NT2/D1 (cell line): ENCODE results near the gene GNA12.
A peak's percentile ranks its signal among the peaks of the same experiment; 100 is the strongest.

Experiments used
- DNase-seq: peaks from one replicate; pipeline ENCODE4 v3.0.0-alpha.2; 2011; ENCODE audit warnings: low read depth, low spot score
- H3K27me3 ChIP-seq: 2 replicates; pipeline ENCODE4 v1.6.0; 2011; ENCODE audit warnings: mild to moderate bottlenecking; ENCODE audit not compliant: insufficient read length, insufficient read depth
- H3K36me3 ChIP-seq: 2 replicates; pipeline ENCODE4 v1.6.1; 2011; ENCODE audit warnings: mild to moderate bottlenecking, low read length, mixed read lengths; ENCODE audit not compliant: insufficient read depth, insufficient read length
- H3K4me1 ChIP-seq: 2 replicates; pipeline ENCODE4 v1.5.1; 2011; ENCODE audit not compliant: insufficient read depth, insufficient read length
- H3K4me3 ChIP-seq: 2 replicates; pipeline ENCODE4 v1.5.1; 2011; ENCODE audit warnings: low read depth; ENCODE audit not compliant: insufficient read length
- H3K9ac ChIP-seq: 2 replicates; pipeline ENCODE4 v1.6.0; 2011; ENCODE audit warnings: low read depth; ENCODE audit not compliant: insufficient read length
- H3K9me3 ChIP-seq: 2 replicates; pipeline ENCODE4 v1.5.1; 2011; ENCODE audit warnings: mild to moderate bottlenecking, low read length; ENCODE audit not compliant: insufficient read depth
- SUZ12 ChIP-seq: IDR thresholded peaks from 2 replicates; pipeline ENCODE4 v1.6.1; 2011; ENCODE audit not compliant: insufficient read length, insufficient read depth; ENCODE audit errors: extremely low read depth
- YY1 ChIP-seq: IDR thresholded peaks from 2 replicates; pipeline ENCODE4 v1.6.1; 2011; ENCODE audit not compliant: insufficient read length, insufficient read depth
- ZNF274 ChIP-seq: IDR thresholded peaks from 2 replicates; pipeline ENCODE4 v1.6.1; 2011; ENCODE audit warnings: mild to moderate bottlenecking, low read depth, low read length

GNA12 gene

GRCh38 chr7:2720024-2720423 lies 124.1 kb downstream of the GNA12 start:
- Histone ChIP-seq H3K4me3 (no peak overlapping the region), H3K27me3 (no peaks in the 10 kb centered on the region), H3K4me1 (peaks cover 2% of the 10 kb centered on the region), H3K9ac (no peak overlapping the region), H3K36me3 (peaks cover 10% of the 10 kb centered on the region), H3K9me3 (no peaks in the 10 kb centered on the region)
- no peak for TF ChIP-seq YY1
- no peak for DNase-seq

- Histone ChIP-seq H3K9ac (no peak overlapping the region), H3K36me3 (peaks cover 10% of the 10 kb centered on the region), H3K4me3 (no peak overlapping the region), H3K9me3 (no peaks in the 10 kb centered on the region), H3K27me3 (no peaks in the 10 kb centered on the region), H3K4me1 (peaks cover 6% of the 10 kb centered on the region)
- TF ChIP-seq ZNF274 (no peak), SUZ12 (no peak), YY1 (no peak)
- peak; percentile 42 for DNase-seq
Measured at GRCh38 chr7:2719007-2719406, 125.1 kb downstream of the GNA12 start.

- Histone ChIP-seq H3K4me1 (peaks cover 9% of the 10 kb centered on the region), H3K27me3 (no peaks in the 10 kb centered on the region), H3K36me3 (peaks cover 8% of the 10 kb centered on the region), H3K9me3 (no peaks in the 10 kb centered on the region), H3K4me3 (no peak overlapping the region), H3K9ac (no peak overlapping the region)
- TF ChIP-seq SUZ12 = no peak
- TF ChIP-seq YY1 = no peak
- TF ChIP-seq ZNF274 = no peak
- DNase-seq = no peak
Measured at GRCh38 chr7:2718296-2718965, 125.7 kb downstream of the GNA12 start.

- Histone ChIP-seq H3K27me3 (no peaks in the 10 kb centered on the region), H3K4me1 (peaks cover 17% of the 10 kb centered on the region), H3K4me3 (no peak overlapping the region), H3K9ac (no peak overlapping the region), H3K9me3 (no peaks in the 10 kb centered on the region), H3K36me3 (peaks cover 3% of the 10 kb centered on the region)
- TF ChIP-seq SUZ12 (no peak), ZNF274 (no peak), YY1 (no peak)
- DNase-seq = no peak
Measured at GRCh38 chr7:2717293-2718261, 126.5 kb downstream of the GNA12 start.

- H3K9me3 ChIP-seq = no peaks in the 10 kb centered on the region
- no peaks in the 10 kb centered on the region for H3K27me3 ChIP-seq
- TF ChIP-seq ZNF274 = no peak
- no peak for TF ChIP-seq YY1
- no peak for TF ChIP-seq SUZ12
- no peak overlapping the region for H3K4me3 ChIP-seq
- no peak overlapping the region for H3K9ac ChIP-seq
- peaks cover 23% of the 10 kb centered on the region for H3K4me1 ChIP-seq
- H3K36me3 ChIP-seq = peaks cover 3% of the 10 kb centered on the region
- DNase-seq = no peak
Measured at GRCh38 chr7:2716906-2717292, 127.2 kb downstream of the GNA12 start.

GRCh38 chr7:2716488-2716887 lies 127.6 kb downstream of the GNA12 start:
- Histone ChIP-seq H3K4me3 (no peak overlapping the region), H3K27me3 (no peaks in the 10 kb centered on the region), H3K36me3 (peaks cover 3% of the 10 kb centered on the region), H3K4me1 (peaks cover 23% of the 10 kb centered on the region), H3K9ac (no peak overlapping the region), H3K9me3 (no peaks in the 10 kb centered on the region)
- DNase-seq = no peak
- TF ChIP-seq SUZ12 (no peak), YY1 (no peak), ZNF274 (no peak)

- H3K9me3 ChIP-seq = no peaks in the 10 kb centered on the region; the same call in 1 of the 2 replicates
- peaks cover 25% of the 10 kb centered on the region for H3K4me1 ChIP-seq
- no peak for DNase-seq
- TF ChIP-seq ZNF274 (no peak), SUZ12 (no peak), YY1 (no peak)
- H3K9ac ChIP-seq = no peak overlapping the region
- peaks cover 3% of the 10 kb centered on the region for H3K36me3 ChIP-seq
- no peak overlapping the region for H3K4me3 ChIP-seq
- H3K27me3 ChIP-seq = no peaks in the 10 kb centered on the region
Measured at GRCh38 chr7:2715341-2716231, 128.5 kb downstream of the GNA12 start.
